ENCODE measurements around the gene IFFO2. TPM values are rescaled to one million over a fixed set of nuclear protein-coding genes. Genes with fewer than 3 reads are reported as not detected.

Gene IFFO2
- total RNA-seq, 2 donors from 2014 or later = 4.6 to 6.4 TPM

DNA sequence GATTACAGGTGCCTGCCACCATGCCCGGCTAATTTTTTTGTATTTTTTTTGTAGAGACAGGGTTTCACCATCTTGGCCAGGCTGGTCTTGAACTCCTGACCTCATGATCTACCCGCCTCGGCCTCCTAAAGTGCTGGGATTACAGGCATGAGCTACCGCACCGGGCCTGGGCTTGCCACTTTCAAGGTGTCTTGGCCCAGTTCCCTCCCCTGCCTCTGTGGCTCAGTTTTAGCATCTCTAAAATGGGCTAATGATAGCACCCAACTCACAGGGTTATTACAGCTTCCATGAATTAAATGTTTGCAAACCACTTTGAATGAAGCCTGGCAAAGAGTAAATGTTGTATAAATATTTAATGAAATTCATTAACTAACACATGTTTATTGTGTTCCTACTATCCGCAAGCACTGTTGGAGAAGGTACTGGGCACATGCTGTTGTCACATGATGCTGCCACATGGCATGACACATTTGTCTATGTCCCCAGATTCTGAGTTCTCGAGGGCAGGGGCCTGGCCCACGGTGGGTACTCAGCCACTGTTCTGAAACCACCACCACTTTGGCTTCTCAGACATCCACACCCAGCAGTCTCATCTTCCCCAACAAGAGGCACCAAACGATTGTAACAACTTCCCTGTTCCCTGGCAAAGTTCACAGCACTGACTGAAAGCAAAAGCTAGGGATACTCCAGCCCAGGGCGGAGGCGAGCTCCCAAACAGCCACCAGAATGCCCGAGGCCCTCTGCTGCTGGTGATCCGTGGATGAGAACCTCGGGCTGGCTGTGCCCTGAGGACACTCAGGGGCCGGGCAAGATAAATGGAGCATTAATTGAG lies 9.7 kb downstream of the IFFO2 start:
- Mint-ChIP-seq H3K4me3 (no peak overlapping the region), H3K4me1 (peaks cover 35% of the 10 kb centered on the region), H3K36me3 (ENCODE audit: low read depth) (no peaks in the 10 kb centered on the region), H3K9me3 (no peaks in the 10 kb centered on the region), H3K27ac (peak overlapping the region; percentile 49), H3K27me3 (ENCODE audit: insufficient read depth) (no peaks in the 10 kb centered on the region)
- WGBS, 2 experiments (ENCODE audit: insufficient coverage in 1 of 2, insufficient read length in 1 of 2) = 91 to 92% methylated on average over 15 of the region's 15 CpGs
- Histone ChIP-seq H3K36me3 (ENCODE audit: control insufficient read depth, insufficient read depth, low read length) (no peaks in the 10 kb centered on the region), H3K9me3 (ENCODE audit: control insufficient read depth, low read length) (no peaks in the 10 kb centered on the region), H3K4me1 (ENCODE audit: control insufficient read depth, insufficient read depth, low read length) (peaks cover 25% of the 10 kb centered on the region), H3K4me3 (ENCODE audit: low read length) (no peak overlapping the region), H3K27ac (ENCODE audit: low read depth, low read length) (peak overlapping the region; percentile 57), H3K9ac (ENCODE audit: extremely low read depth, low read length, poor library complexity, severe bottlenecking) (no peak overlapping the region), H3K27me3 (ENCODE audit: control insufficient read depth, insufficient read depth, low read length, poor library complexity, severe bottlenecking) (no peaks in the 10 kb centered on the region)
- TF ChIP-seq, protein P1, sequence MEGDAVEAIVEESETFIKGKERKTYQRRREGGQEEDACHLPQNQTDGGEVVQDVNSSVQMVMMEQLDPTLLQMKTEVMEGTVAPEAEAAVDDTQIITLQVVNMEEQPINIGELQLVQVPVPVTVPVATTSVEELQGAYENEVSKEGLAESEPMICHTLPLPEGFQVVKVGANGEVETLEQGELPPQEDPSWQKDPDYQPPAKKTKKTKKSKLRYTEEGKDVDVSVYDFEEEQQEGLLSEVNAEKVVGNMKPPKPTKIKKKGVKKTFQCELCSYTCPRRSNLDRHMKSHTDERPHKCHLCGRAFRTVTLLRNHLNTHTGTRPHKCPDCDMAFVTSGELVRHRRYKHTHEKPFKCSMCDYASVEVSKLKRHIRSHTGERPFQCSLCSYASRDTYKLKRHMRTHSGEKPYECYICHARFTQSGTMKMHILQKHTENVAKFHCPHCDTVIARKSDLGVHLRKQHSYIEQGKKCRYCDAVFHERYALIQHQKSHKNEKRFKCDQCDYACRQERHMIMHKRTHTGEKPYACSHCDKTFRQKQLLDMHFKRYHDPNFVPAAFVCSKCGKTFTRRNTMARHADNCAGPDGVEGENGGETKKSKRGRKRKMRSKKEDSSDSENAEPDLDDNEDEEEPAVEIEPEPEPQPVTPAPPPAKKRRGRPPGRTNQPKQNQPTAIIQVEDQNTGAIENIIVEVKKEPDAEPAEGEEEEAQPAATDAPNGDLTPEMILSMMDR (conservative IDR thresholded peaks at IDR 0.05) = no peak
- peak; percentile 50 for DNase-seq

DNA sequence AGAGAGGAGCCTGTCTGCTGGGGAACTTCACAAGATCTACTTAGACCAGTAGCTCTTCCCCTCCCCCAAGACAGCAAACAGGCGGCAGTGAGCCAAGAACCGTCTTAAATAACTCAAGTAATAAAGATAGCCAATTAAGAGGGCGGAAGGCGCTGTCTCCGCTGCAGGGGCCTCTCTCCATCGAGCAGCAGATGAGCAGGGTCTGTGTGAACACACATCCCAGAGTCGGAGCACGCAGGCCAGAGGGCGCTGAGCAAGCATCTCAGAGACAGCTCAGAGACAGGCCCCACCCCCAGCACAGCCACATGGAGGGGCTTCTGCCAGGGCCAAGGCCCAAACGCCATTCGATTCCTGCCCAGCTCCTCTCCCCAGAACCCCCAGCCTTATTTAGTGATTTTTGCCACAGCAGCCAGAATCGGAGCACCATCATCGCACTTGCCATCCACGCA lies 11.1 kb downstream of the IFFO2 start:
- Mint-ChIP-seq H3K4me3 (no peak overlapping the region), H3K4me1 (peaks cover 46% of the 10 kb centered on the region), H3K27me3 (ENCODE audit: insufficient read depth) (no peaks in the 10 kb centered on the region), H3K36me3 (ENCODE audit: low read depth) (no peaks in the 10 kb centered on the region), H3K27ac (no peak overlapping the region), H3K9me3 (no peaks in the 10 kb centered on the region)
- H3K9me3 ChIP-seq (ENCODE audit: control insufficient read depth, low read length) = no peaks in the 10 kb centered on the region
- no peaks in the 10 kb centered on the region for H3K27me3 ChIP-seq (ENCODE audit: control insufficient read depth, insufficient read depth, low read length, poor library complexity, severe bottlenecking)
- peak overlapping the region; percentile 8 for H3K27ac ChIP-seq (ENCODE audit: low read depth, low read length)
- TF ChIP-seq, protein P1 (conservative IDR thresholded peaks at IDR 0.05) = no peak
- DNase-seq = peak; percentile 77
- H3K36me3 ChIP-seq (ENCODE audit: control insufficient read depth, insufficient read depth, low read length) = no peaks in the 10 kb centered on the region
- H3K4me1 ChIP-seq (ENCODE audit: control insufficient read depth, insufficient read depth, low read length) = peaks cover 26% of the 10 kb centered on the region
- WGBS, 2 experiments (ENCODE audit: insufficient coverage in 1 of 2, insufficient read length in 1 of 2) = 61 to 68% methylated on average over 13 to 14 of the region's 14 CpGs
- H3K4me3 ChIP-seq (ENCODE audit: low read length) = no peak overlapping the region
- H3K9ac ChIP-seq (ENCODE audit: extremely low read depth, low read length, poor library complexity, severe bottlenecking) = no peak overlapping the region

DNA sequence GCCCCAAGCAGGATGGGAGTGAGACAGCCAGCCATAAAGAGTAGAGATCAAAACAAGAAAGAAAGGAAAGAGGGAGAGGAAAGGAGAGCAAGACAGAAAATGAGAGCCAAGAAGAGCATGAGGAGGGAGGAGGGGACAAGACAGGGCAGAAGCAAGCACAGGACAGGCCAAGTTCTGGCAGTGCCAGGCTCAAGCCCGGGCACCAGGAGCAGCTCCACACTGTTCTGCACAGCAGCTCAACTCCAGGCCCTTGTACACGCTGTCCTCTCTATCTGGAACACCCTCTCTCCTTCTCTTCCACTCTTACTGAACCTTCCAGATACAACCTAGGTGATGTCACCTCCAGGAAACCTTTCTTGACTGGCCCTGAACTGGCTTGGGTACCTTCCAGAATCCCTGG lies 11.7 kb downstream of the IFFO2 start:
- Histone ChIP-seq H3K36me3 (ENCODE audit: control insufficient read depth, insufficient read depth, low read length) (no peaks in the 10 kb centered on the region), H3K27ac (ENCODE audit: low read depth, low read length) (no peak overlapping the region), H3K9me3 (ENCODE audit: control insufficient read depth, low read length) (no peaks in the 10 kb centered on the region), H3K27me3 (ENCODE audit: control insufficient read depth, insufficient read depth, low read length, poor library complexity, severe bottlenecking) (no peaks in the 10 kb centered on the region), H3K4me3 (ENCODE audit: low read length) (no peak overlapping the region), H3K4me1 (ENCODE audit: control insufficient read depth, insufficient read depth, low read length) (peaks cover 20% of the 10 kb centered on the region), H3K9ac (ENCODE audit: extremely low read depth, low read length, poor library complexity, severe bottlenecking) (no peak overlapping the region)
- no peaks in the 10 kb centered on the region for H3K9me3 Mint-ChIP-seq
- WGBS, 2 experiments (ENCODE audit: insufficient coverage in 1 of 2, insufficient read length in 1 of 2) = 83 to 94% methylated on average over 1 to 2 of the region's 2 CpGs
- no peak overlapping the region for H3K27ac Mint-ChIP-seq
- no peaks in the 10 kb centered on the region for H3K36me3 Mint-ChIP-seq (ENCODE audit: low read depth)
- no peaks in the 10 kb centered on the region for H3K27me3 Mint-ChIP-seq (ENCODE audit: insufficient read depth)
- no peak for DNase-seq
- H3K4me1 Mint-ChIP-seq = peaks cover 40% of the 10 kb centered on the region
- H3K4me3 Mint-ChIP-seq = no peak overlapping the region
- TF ChIP-seq, protein P1 (conservative IDR thresholded peaks at IDR 0.05) = no peak

Measured in endodermal cell (in vitro differentiated cells).